Measurements from ENCODE around the gene PCNX4.
"Not testable (repeated sequence)": the region's sequence is repeated elsewhere in the genome, so short reads cannot be mapped to it uniquely, and the experiment has no call there.

Gene PCNX4

DNA sequence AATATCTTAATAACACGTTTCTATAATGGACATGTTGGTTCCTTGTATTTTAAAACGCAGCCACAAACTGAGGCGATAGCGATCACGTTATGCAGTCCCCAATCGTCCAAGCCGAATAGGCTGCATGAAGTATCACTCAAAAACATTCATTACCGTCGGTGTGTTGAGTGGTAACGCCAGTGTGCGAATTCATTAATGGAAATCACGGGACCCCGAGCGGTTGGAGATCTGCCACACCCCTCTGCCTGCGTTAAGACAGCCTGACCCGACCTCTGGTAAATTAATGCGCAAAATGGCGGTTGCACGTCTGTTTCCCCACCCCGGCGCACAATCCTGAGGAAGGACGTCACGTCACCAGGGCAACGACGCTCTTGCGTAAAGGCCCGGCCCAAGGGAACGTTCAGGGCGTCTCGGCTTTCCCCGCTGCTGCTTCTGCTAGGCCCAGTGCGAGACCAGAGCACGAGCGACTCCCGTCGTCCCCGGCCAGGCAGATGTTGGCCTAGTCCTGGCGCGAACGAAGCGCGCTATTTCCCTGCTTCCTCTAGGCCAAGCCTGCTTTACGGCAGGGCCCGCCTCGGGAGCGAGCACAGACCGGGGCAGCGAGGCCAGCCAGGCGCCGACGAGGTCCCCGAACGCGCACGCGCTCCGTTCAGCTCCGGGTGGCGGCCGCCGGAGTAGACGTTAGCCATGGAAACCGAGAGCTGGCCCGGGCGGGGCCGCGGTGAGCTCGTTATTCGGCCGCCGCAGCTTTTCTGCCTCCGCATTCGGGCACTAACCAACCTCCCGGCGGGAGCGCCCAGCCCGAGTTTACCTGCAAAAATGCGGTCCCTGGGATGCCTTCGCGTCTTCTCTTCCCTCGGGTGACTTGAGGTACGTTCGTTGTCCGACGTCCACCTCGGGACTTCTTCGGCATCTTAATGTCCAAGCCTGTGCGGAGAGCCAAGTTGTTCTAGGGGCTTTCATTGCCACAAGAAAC is at the start of gene PCNX4:
TSS of gene PCNX4 (plus strand) at position 374 of the 976 bp plus-strand sequence. CDS start 15,716 bp downstream, outside the sequence.
- DNase-seq: peak; percentile 99

DNA sequence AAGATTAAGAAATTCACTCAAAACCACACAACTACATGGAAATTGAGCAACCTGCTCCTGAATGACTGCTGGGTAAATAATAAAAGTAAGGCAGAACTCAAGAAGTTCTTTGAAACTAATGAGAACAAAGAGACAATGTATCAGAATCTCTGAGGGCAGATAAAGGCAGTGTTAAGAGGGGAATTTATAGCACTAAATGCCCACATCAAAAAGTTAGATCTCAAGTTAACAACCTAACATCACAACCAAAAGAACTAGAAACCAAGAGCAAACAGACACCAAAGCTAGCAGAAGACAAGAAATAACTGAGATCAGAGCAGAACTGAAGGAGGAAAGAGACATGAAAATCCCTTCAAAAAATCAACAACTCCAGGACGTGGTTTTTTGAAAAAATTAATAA is 43.7 kb upstream of the PCNX4 start:
- DNase-seq: not testable (repeated sequence)

DNA sequence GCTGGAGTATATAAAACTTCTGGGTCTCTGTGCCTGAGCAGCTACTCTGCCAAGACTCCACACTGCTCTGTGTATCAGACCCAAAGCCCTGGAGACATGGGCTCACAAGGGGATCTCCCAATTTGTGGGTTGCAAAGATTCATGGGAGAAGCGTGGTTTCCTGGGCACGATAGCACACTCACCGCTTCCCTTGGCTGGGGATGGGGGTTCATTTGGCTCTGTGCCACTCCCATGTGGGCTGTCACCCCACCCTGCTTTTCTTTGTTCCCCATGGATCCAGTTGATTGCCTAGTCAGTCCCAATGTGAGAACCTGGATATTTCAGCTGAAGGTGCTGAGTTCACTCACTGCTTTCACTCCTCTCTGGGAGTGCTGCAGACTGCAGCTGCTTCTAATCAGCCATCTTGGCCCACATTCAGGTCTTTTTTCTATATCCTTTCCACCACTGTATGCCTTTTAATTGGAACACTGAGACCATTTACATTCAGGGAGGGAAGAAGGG is 40.0 kb upstream of the PCNX4 start:
- DNase-seq: no peak

DNA sequence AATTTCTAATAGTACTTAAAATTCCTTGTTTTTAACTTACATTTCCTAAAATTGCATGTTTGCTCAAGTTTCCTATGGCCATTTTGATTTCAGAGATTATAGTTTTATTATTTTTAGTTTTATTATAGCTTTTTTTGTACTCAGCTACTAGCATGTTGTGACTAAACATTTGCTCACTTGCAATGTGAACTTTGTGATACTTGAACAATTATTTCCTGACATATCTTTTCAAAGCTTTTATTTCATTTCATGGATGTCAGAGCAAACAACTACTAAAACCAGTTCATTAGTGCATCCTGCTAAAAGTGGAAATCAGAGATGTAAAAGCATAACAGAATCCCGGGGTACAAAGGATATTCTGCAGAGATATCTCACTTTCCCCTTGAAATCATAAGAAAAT is 33.6 kb upstream of the PCNX4 start:
- no peak for DNase-seq

DNA sequence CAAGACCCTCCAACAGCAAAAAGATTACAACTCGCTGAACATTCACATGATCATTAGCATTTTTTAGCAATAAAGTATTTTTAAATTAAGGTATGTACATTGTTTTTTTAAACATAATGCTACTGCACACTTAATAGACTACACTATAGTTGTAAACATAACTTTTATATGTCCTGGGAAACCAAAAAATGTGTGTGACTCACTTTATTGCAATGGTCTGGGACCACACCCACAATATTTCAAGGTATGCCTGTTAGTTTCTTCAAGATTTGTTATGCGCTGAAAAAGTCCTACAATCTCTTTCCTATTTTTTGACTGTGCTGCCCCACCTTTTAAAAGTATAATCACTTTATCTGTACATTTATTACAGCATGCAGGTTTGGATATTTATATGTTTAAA is 30.4 kb upstream of the PCNX4 start:
- DNase-seq: no peak

- DNase-seq: peak; percentile 53
Observed at GRCh38 chr14:60064491-60065072, 27.1 kb upstream of the PCNX4 start.

DNA sequence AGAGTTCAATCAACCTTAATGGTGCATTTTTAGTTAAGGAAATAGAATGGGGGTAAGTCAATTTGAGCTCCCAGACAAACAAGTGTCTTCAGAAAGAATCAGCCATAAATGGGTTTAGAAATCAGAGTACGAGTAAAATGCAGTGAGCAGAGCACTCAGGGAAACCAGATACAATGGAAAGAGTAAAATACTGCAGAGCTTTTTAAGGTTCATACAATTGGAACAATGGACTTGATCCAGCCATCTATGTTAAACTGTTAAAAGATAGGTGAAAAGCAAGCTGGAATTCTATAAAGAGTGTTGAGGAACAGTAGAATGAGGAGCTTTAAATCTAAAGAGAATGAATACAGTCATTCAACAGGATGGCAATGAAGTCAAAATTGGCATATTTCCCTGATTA is 23.8 kb upstream of the PCNX4 start:
- no peak for DNase-seq

- no peak for DNase-seq
Observed at GRCh38 chr14:60079723-60080122, 12.0 kb upstream of the PCNX4 start.

- DNase-seq: no peak
Observed at GRCh38 chr14:60085085-60085484, 6.6 kb upstream of the PCNX4 start.

GRCh38 chr14:60085693-60086092 is 6.0 kb upstream of the PCNX4 start:
- no peak for DNase-seq

- DNase-seq: no peak
Observed at GRCh38 chr14:60087668-60088067, 4.1 kb upstream of the PCNX4 start.

- DNase-seq: no peak
Observed at GRCh38 chr14:60089221-60089620, 2.5 kb upstream of the PCNX4 start.

DNA sequence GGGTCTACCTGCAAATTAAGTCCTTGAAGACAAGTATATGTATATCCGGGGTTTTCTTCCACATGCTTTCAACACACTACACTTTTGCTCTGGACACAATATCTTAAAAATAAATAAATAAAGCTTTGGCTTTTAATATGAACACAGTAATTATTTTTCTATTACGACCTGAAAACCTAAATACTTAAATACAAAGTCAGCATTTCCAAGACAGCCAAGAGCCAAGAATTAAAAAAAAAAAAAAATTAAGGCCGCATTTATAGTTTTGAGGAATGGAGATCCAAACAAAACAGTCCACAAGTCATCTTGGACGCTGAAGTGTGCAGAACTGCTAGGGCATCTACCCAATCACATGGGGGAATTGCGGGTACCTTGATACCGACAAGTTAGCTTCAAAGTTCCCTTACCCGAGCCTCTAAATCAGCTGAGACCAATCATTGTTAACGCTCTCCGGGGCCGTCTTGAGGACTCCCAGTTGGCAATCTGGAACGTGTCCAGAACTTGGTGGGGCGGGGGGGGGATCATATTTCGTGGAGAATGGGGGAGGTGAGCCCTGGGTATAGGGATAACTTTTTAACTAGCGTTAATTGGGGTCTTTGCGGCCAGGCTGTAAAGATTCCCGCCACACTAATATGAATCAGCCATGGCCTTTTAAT is 731 bp upstream of the PCNX4 start:
- peak; percentile 80 for DNase-seq

DNA sequence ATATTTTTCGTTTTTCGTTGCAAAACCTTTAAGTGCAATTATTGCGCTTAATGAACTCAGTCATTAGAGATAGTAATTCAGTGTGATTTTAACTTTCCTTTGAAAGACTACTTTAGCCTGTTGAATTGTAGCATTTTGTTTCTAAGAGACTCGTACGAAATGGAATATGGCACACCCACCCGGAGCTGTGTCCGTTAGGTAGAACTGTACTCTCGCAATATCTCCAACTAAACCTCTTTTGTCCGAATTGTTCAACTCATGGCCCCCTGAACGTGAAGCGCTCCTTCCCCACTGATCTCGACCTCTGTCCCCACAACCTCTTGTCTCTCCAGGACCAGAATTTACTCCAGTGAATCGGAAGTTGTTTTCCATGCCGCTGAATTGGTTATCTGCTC is 800 bp downstream of the PCNX4 start:
- peak; percentile 67 for DNase-seq

DNA sequence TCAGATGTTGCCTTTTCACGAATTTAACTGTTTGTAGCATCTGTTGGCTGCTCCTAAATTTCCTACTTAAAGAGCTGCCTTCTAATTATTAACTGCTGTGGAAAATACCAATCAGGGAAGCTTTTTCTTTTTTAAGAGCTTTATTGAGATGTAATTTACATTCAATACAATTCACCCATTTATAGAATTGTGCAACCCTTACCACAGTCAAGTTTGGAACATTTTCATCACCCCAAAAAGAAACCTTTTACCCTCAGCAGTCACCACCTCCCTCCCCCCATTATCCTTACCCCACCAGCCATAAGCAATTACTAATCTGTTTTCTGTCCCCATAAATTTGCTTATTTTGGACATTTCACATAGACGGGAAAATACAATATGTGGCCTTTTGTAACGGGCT is 1.4 kb downstream of the PCNX4 start:
- no peak for DNase-seq

- DNase-seq: no peak
Observed at GRCh38 chr14:60093606-60094005, 1.9 kb downstream of the PCNX4 start.

- no peak for DNase-seq
Observed at GRCh38 chr14:60094306-60094897, 2.7 kb downstream of the PCNX4 start.

GRCh38 chr14:60095231-60095630 is 3.5 kb downstream of the PCNX4 start:
- DNase-seq: no peak

GRCh38 chr14:60095781-60096450 is 4.2 kb downstream of the PCNX4 start:
- no peak for DNase-seq

DNA sequence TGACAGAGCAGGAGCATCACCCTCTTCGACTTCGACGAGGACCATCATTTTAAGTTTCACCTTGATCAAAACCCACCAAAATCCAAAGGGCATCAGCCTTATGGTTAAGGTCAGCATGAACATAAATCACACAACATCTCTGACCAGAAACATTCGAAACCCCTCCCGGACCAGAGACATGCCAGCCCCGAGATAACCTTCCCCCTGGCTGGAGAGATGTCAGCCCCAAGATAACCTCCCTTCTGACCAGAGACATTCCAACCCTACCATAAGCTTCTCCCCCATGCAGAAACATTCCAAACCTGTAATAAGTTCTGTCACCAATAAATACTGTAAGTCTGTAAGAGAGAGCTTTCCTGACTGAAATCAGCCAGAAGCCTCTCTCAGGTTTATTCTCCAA is 6.3 kb downstream of the PCNX4 start:
- DNase-seq: no peak

- not testable (repeated sequence) for DNase-seq
Observed at GRCh38 chr14:60099855-60100254, 8.1 kb downstream of the PCNX4 start.

DNA sequence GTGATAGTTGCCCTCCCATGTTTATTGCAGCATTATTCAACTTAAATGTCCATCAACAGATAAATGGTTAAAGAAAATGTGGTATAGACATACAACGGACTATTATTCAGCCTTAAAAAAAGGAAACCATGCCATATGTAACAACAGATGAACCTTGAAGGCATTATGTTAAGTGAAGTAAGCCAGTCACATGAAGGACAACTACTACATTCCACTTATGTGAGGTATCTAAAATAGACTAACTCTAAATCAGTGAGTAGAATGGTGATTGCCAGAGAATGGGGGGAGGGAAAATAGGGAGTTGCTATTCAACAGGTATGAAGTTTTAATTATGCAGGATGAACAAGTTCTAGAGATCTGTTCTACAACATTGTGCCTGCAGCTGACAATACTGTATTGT is 10.1 kb downstream of the PCNX4 start:
- no peak for DNase-seq

DNA sequence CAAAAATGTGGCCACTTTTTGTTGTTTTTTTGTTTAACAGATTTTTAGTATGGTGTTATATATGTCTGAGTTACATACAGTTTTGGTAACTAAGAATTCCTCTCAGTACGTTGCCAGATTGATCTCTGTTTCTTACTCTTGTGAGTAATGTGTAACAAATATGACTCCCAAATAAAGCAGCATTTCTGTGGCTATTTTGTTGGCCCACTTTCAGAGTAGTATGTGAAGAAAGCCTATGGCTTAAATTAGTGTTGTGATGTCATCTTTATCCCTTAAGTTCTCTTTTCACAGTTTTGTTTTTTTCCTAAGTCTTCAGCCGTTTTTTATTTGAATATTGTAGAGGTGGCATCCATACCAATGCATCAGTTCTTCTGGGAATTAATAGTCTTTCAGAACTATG is 10.7 kb downstream of the PCNX4 start:
- DNase-seq: no peak

All from NCI-H1092 treated with DMSO at 0.1 percent for 48 hours (cell line).